Measurements from ENCODE around the gene KRTAP5-1. TPM values are rescaled to one million over a fixed set of nuclear protein-coding genes. Genes with fewer than 3 reads are reported as not detected.

KRTAP5-1 gene
- total RNA-seq, 1 donor from 2014 or later, result not detected

DNA sequence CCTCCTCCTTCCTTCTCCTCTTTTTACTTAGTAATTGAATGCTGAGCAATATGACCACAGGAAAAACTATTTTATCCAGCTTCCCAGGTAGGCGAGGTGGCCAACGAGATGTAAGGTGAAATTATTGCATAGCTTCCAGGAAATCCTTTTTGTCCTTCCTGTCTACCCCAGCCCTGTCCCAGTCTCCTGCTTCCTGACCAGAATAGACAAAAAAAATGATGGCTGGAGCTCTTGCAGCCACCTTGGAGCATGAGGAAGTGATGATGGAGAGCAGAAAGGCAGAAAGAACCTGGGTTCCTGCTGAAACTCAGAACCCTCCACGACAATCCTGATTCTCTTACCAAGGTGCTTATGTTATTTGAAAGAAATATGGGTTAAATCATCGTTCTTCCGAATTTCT is 46.9 kb downstream of the KRTAP5-1 start:
- H3K36me3 ChIP-seq (ENCODE audit: control insufficient read depth, insufficient read depth, low read length), result peaks cover 1% of the 10 kb centered on the region
- no peak for DNase-seq (ENCODE audit: low read depth)
- H3K27me3 ChIP-seq (ENCODE audit: control insufficient read depth, insufficient read depth, low read length), result peaks cover 15% of the 10 kb centered on the region
- TF ChIP-seq, protein P1, sequence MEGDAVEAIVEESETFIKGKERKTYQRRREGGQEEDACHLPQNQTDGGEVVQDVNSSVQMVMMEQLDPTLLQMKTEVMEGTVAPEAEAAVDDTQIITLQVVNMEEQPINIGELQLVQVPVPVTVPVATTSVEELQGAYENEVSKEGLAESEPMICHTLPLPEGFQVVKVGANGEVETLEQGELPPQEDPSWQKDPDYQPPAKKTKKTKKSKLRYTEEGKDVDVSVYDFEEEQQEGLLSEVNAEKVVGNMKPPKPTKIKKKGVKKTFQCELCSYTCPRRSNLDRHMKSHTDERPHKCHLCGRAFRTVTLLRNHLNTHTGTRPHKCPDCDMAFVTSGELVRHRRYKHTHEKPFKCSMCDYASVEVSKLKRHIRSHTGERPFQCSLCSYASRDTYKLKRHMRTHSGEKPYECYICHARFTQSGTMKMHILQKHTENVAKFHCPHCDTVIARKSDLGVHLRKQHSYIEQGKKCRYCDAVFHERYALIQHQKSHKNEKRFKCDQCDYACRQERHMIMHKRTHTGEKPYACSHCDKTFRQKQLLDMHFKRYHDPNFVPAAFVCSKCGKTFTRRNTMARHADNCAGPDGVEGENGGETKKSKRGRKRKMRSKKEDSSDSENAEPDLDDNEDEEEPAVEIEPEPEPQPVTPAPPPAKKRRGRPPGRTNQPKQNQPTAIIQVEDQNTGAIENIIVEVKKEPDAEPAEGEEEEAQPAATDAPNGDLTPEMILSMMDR (IDR thresholded peaks at IDR 0.05; ENCODE audit: insufficient read depth, low read length, poor library complexity, severe bottlenecking), result no peak
- H3K4me3 ChIP-seq (ENCODE audit: low read depth, low read length), result no peak overlapping the region

DNA sequence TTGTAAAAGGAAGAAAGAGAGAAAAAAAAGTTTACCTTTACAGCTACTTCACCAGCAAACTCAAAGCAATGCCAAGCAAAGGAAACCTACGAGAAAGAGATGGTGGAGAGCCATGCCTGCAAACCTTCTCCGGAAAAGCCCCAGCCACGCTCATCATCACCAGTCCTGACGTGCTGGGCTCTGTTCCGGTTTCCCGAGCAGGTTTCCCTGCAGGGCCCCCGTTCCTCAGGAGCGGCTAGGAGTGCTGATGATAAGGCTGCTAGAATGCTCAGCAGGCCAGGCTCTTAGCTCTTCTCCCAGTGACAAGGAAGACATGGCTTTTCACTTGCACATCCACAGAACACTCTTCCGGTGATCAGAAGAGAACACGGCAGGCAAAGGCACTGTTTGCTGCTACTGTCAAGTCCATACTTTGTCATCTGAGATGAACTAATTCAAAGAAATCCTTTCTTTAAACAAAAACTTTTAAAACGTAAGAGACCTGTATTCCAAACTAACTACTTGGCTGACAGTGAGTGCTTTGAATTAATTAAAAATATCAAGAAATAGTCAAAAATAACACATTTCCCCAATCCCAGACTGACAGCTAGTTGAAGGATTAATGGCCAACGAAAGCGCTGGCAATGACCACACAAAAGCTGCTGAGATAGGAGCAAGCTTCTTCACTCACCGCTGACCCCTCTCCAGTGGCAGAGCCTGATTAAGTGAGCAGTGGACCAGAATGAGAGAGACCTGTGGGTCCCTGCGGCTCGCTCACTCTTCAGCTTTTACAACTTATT is 48.8 kb downstream of the KRTAP5-1 start:
- no peak for DNase-seq (ENCODE audit: low read depth)
- no peak overlapping the region for H3K4me3 ChIP-seq (ENCODE audit: low read depth, low read length)
- TF ChIP-seq, protein P1 (IDR thresholded peaks at IDR 0.05; ENCODE audit: insufficient read depth, low read length, poor library complexity, severe bottlenecking), result no peak

GRCh38 chr11:1534682-1535081 is 50.4 kb downstream of the KRTAP5-1 start:
- peaks cover 1% of the 10 kb centered on the region for H3K36me3 ChIP-seq (ENCODE audit: control insufficient read depth, insufficient read depth, low read length)
- peaks cover 4% of the 10 kb centered on the region for H3K27me3 ChIP-seq (ENCODE audit: control insufficient read depth, insufficient read depth, low read length)
- TF ChIP-seq, protein P1 (IDR thresholded peaks at IDR 0.05; ENCODE audit: insufficient read depth, low read length, poor library complexity, severe bottlenecking), result no peak
- H3K4me3 ChIP-seq (ENCODE audit: low read depth, low read length), result no peak overlapping the region
- DNase-seq (ENCODE audit: low read depth), result no peak

More for the DNA sequence above, 48.8 kb downstream of the KRTAP5-1 start:
- Histone ChIP-seq H3K36me3 (ENCODE audit: control insufficient read depth, insufficient read depth, low read length) (peaks cover 1% of the 10 kb centered on the region), H3K27me3 (ENCODE audit: control insufficient read depth, insufficient read depth, low read length) (peaks cover 6% of the 10 kb centered on the region)

Other genes with a start within 250 kb of the KRTAP5-1 start
- gene BRSK2, start 195.3 kb downstream of the KRTAP5-1 start, total RNA-seq, result 0.75 and 2.4 TPM in 2 replicates
- gene MOB2, start 98.5 kb downstream of the KRTAP5-1 start, total RNA-seq, result 18.1 and 32.0 TPM in 2 replicates
- gene DUSP8, start 13.0 kb downstream of the KRTAP5-1 start, total RNA-seq, result 7.6 and 19.2 TPM in 2 replicates
- gene KRTAP5-2, start 13.0 kb upstream of the KRTAP5-1 start, total RNA-seq, result not detected in 2 replicates
- gene KRTAP5-3, start 23.2 kb upstream of the KRTAP5-1 start, total RNA-seq, result not detected in 2 replicates
- not detected in 2 replicates for gene KRTAP5-4, start 36.9 kb upstream of the KRTAP5-1 start, total RNA-seq
- not detected in 2 replicates for gene KRTAP5-5, start 44.5 kb upstream of the KRTAP5-1 start, total RNA-seq
- not detected in 2 replicates for gene KRTAP5-6, start 111.9 kb upstream of the KRTAP5-1 start, total RNA-seq
- gene IFITM10, start 165.3 kb upstream of the KRTAP5-1 start, total RNA-seq, result 0.14 and 1.1 TPM in 2 replicates
- 425 and 603 TPM in 2 replicates for gene CTSD, start 178.6 kb upstream of the KRTAP5-1 start, total RNA-seq
- gene SYT8, start 249.7 kb upstream of the KRTAP5-1 start, total RNA-seq, result 0.17 TPM in 1 of 2 replicates, not detected in the other